SU-DHL-6 (cell line): ENCODE results near the gene CACNA1B.
"Not testable (repeated sequence)": the region's sequence is repeated elsewhere in the genome, so short reads cannot be mapped to it uniquely, and the experiment has no call there.

Source experiments
- EZH2phosphoT487 ChIP-seq: fragments of 200-600 bp; sonication (generic), shearing (Covaris generic); conservative IDR thresholded peaks from 2 replicates; pipeline ENCODE4 v1.6.1; 2018; ENCODE audit warnings: mild to moderate bottlenecking, antibody characterized with exemption, low read length, moderate library complexity, mixed read lengths
- TF ChIP-seq, protein P1 (sequence below): fragments of 200-600 bp; sonication (generic); IDR thresholded peaks from one replicate; pipeline ENCODE4 v1.5.1; 2017; ENCODE audit warnings: antibody characterized with exemption, mild to moderate bottlenecking, low read length, moderate library complexity; ENCODE audit not compliant: insufficient read depth, poor library complexity, severe bottlenecking

- TF ChIP-seq, protein P1, sequence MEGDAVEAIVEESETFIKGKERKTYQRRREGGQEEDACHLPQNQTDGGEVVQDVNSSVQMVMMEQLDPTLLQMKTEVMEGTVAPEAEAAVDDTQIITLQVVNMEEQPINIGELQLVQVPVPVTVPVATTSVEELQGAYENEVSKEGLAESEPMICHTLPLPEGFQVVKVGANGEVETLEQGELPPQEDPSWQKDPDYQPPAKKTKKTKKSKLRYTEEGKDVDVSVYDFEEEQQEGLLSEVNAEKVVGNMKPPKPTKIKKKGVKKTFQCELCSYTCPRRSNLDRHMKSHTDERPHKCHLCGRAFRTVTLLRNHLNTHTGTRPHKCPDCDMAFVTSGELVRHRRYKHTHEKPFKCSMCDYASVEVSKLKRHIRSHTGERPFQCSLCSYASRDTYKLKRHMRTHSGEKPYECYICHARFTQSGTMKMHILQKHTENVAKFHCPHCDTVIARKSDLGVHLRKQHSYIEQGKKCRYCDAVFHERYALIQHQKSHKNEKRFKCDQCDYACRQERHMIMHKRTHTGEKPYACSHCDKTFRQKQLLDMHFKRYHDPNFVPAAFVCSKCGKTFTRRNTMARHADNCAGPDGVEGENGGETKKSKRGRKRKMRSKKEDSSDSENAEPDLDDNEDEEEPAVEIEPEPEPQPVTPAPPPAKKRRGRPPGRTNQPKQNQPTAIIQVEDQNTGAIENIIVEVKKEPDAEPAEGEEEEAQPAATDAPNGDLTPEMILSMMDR: not testable (repeated sequence)
- not testable (repeated sequence) for TF ChIP-seq EZH2phosphoT487
Observed at GRCh38 chr9:137884547-137884946, 7.0 kb downstream of the CACNA1B start.
